Loucy (cell line): Measurements from ENCODE around the gene NPHP4.

Experiments used
- CTCF ChIP-seq: fragments of 200-600 bp; sonication (generic); conservative IDR thresholded peaks from 2 replicates; pipeline ENCODE4 v1.5.1; 2014; ENCODE audit warnings: mild to moderate bottlenecking, antibody characterized with exemption, low read length
- EZH2phosphoT487 ChIP-seq: fragments of 200-600 bp; IDR thresholded peaks from 2 replicates; pipeline ENCODE4 v1.6.1; 2018; ENCODE audit warnings: antibody characterized with exemption, mild to moderate bottlenecking, moderate library complexity, borderline replicate concordance

- no peak for TF ChIP-seq CTCF
- no peak for TF ChIP-seq EZH2phosphoT487
These were observed 17.2 kb upstream of the NPHP4 start for GRCh38 chr1:6009120-6010040.
